HepG2 (cell line): Measurements from ENCODE around the gene DPP6. TPM values are rescaled to one million over a fixed set of nuclear protein-coding genes. Genes with fewer than 3 reads are reported as not detected.
"Not testable (repeated sequence)": the region's sequence is repeated elsewhere in the genome, so short reads cannot be mapped to it uniquely, and the experiment has no call there.

ENCODE experiments used
- ATAC-seq: fragments of 200-7000 bp; cut with Tn5 transposase; 3 replicates; pipeline ENCODE4 v1.9.1; 2020; ENCODE audit warnings: mild to moderate bottlenecking, moderate library complexity
- BruUV-seq: library from RNA; stranded (reverse); fragments of 400-500 nt; replicated peaks from 2 replicates; lab custom pipeline; 2021; lab: Mats Ljungman, UMichigan
- CTCF ChIA-PET: fragments of 300-600 bp; formaldehyde crosslinking; extraction: SDS; loops from one replicate; lab custom pipeline; 2021; ENCODE audit warnings: low total read pairs, inconsistent platforms, low intra/inter-chr PET ratio; lab: Yijun Ruan, JAX
- POLR2A ChIA-PET: fragments of 350-600 bp; sonication (Branson Sonifier 250); formaldehyde crosslinking; loops from one replicate; lab custom pipeline; 2020; ENCODE audit warnings: antibody characterized with exemption, inconsistent platforms; lab: Yijun Ruan, JAX
- DNase-seq: peaks from one replicate; pipeline ENCODE4 v3.0.0-alpha.2; 2015; ENCODE audit warnings: low spot score
- FAIRE-seq: peaks from 3 replicates; lab custom pipeline; 2011; peaks lifted over from hg19 to GRCh38; lab: Jason Lieb, UNC
- H2AFZ ChIP-seq: one replicate; pipeline ENCODE4 v1.6.1; 2011; ENCODE audit warnings: low read length, inconsistent platforms
- H3K27ac ChIP-seq: fragments of 300-600 bp; 3 replicates; pipeline ENCODE4 v1.8.0; 2011; ENCODE audit warnings: mixed run types, mild to moderate bottlenecking, mixed read lengths, low read length, inconsistent platforms; ENCODE audit not compliant: insufficient read depth; ENCODE audit errors: extremely low read length
- H3K27me3 ChIP-seq, 2 experiments: fragments of 200-600 bp in 1 of 2; 2 replicates in 1 of 2; 3 replicates in 1 of 2; pipeline versions ENCODE4 v1.6.0 to v1.8.0; 2011; ENCODE audit warnings: low read length in 2 of 2, mild to moderate bottlenecking in 2 of 2, moderate library complexity in 2 of 2, inconsistent platforms in 1 of 2; ENCODE audit not compliant: insufficient read depth in 2 of 2, control insufficient read depth in 1 of 2
- H3K36me3 ChIP-seq, 2 experiments: fragments of 200-600 bp in 1 of 2; replicated peaks in 1 of 2; 2 replicates in 1 of 2; 3 replicates in 1 of 2; pipeline versions ENCODE4 v1.5.1 to v1.8.0; 2011; ENCODE audit warnings: low read length in 2 of 2, inconsistent platforms in 1 of 2; ENCODE audit not compliant: insufficient read depth in 2 of 2, control insufficient read depth in 1 of 2
- H3K4me1 ChIP-seq: 2 replicates; pipeline ENCODE4 v1.5.1; 2012; ENCODE audit warnings: low read length, inconsistent platforms; ENCODE audit not compliant: insufficient read depth
- H3K4me2 ChIP-seq: 2 replicates; pipeline ENCODE4 v1.6.0; 2011; ENCODE audit warnings: low read depth, low read length, inconsistent platforms
- H3K4me3 ChIP-seq, 3 experiments: fragments of 200-600 bp in 1 of 3; sonication (generic), shearing (Covaris generic) in 1 of 3; replicated peaks in 1 of 3; 2 replicates each; pipeline ENCODE4 v1.5.1; 2011 to 2016; ENCODE audit warnings: low read length in 3 of 3, inconsistent platforms in 2 of 3, low read depth in 2 of 3, mild to moderate bottlenecking in 2 of 3, control low read depth in 1 of 3, mixed read lengths in 1 of 3; ENCODE audit not compliant: insufficient read depth in 1 of 3
- H3K79me2 ChIP-seq: one replicate; pipeline ENCODE4 v1.6.1; 2011; ENCODE audit warnings: low read length, inconsistent platforms; ENCODE audit not compliant: insufficient read depth
- H3K9ac ChIP-seq: 2 replicates; pipeline ENCODE4 v1.6.0; 2011; ENCODE audit warnings: mild to moderate bottlenecking, low read depth, low read length, inconsistent platforms; ENCODE audit not compliant: insufficient read depth
- H3K9me3 ChIP-seq: 2 replicates; pipeline ENCODE4 v1.5.1; 2012; ENCODE audit warnings: mild to moderate bottlenecking, low read length
- H4K20me1 ChIP-seq: 2 replicates; pipeline ENCODE4 v1.6.0; 2011; ENCODE audit warnings: inconsistent platforms, mild to moderate bottlenecking, low read length, moderate library complexity; ENCODE audit not compliant: insufficient read depth
- EHMT2 ChIP-seq: fragments of 200-600 bp; sonication (generic); IDR thresholded peaks from 2 replicates; pipeline ENCODE4 v1.7.0; 2017; ENCODE audit warnings: antibody characterized with exemption, low read depth, low read length, borderline replicate concordance
- ELF3 ChIP-seq: IDR thresholded peaks from 2 replicates; pipeline ENCODE4 v1.6.1; 2016; ENCODE audit warnings: missing genetic modification reagents, missing compliant biosample characterization
- KLF6 ChIP-seq: IDR thresholded peaks from 2 replicates; pipeline ENCODE4 v1.8.0; 2016; ENCODE audit warnings: missing biosample characterization, missing genetic modification reagents
- MIER2 ChIP-seq: IDR thresholded peaks from 2 replicates; pipeline ENCODE4 v1.6.1; 2016; ENCODE audit warnings: missing biosample characterization, missing genetic modification reagents
- SALL1 ChIP-seq: sonication (generic); formaldehyde crosslinking; IDR thresholded peaks from 2 replicates; pipeline ENCODE4 v1.8.0; 2022; ENCODE audit warnings: mild to moderate bottlenecking, missing genetic modification reagents
- ZNF232 ChIP-seq: sonication (generic); formaldehyde crosslinking; IDR thresholded peaks from 2 replicates; pipeline ENCODE4 v1.4.0; 2020; ENCODE audit warnings: missing genetic modification reagents, borderline replicate concordance
- WGBS: methylation state at CpG from one replicate; pipeline ENCODE4 v1.1.6; 2017; ENCODE audit warnings: low lambda C conversion rate; 5-methylcytosine and 5-hydroxymethylcytosine counted together
- in situ Hi-C: cut with HindIII; loops from 2 replicates; pipeline ENCODE4 v1.10.0; 2017; ENCODE audit warnings: low pct_unique_long_range_greater_than_20kb; ENCODE audit not compliant: extremely low pct_ligation_motif_present
- intact Hi-C: fragments of 100-400 bp; cut with micrococcal nuclease; formaldehyde crosslinking; loops from one replicate; pipeline ENCODE4 v1.10.0; 2022; ENCODE audit not compliant: unreplicated experiment
- polyA plus RNA-seq, 8 experiments: library from polyadenylated mRNA; depleted of rRNA in 3 of 8; stranded (reverse) in 7 of 8; unstranded in 1 of 8; fragments of >200 nt; fragmentation: Illumina TruSeq in 4 of 8; extraction: Trizol in 4 of 8; gene quantifications; 2 replicates each; pipeline versions ENCODE4 v1.2.1 to v1.2.3, GENCODE V29; 2011 to 2016; ENCODE audit warnings: low read depth in 4 of 8, missing spikeins in 1 of 8, mixed read lengths in 1 of 8; ENCODE audit not compliant: insufficient read depth in 1 of 8
- total RNA-seq, 5 experiments: library from RNA; depleted of rRNA; stranded (reverse); fragments of >200 nt; fragmentation: Illumina TruSeq; extraction: Trizol; gene quantifications; 2 replicates each; pipeline ENCODE4 v1.2.3, GENCODE V29; 2016; ENCODE audit warnings: low read depth in 1 of 5
- TF ChIP-seq, protein P1 (sequence below), 2 experiments: IDR thresholded peaks; 2 replicates each; pipeline ENCODE4 v1.6.1; 2011 to 2012; ENCODE audit warnings: low read length in 2 of 2, borderline replicate concordance in 1 of 2, low read depth in 1 of 2, mild to moderate bottlenecking in 1 of 2, moderate library complexity in 1 of 2

The DPP6 gene
- total and polyA plus RNA-seq, 2 of the 13 experiments (the other 11 are each of a cell fraction or from before 2014, with no cell fraction given): not detected

DNA sequence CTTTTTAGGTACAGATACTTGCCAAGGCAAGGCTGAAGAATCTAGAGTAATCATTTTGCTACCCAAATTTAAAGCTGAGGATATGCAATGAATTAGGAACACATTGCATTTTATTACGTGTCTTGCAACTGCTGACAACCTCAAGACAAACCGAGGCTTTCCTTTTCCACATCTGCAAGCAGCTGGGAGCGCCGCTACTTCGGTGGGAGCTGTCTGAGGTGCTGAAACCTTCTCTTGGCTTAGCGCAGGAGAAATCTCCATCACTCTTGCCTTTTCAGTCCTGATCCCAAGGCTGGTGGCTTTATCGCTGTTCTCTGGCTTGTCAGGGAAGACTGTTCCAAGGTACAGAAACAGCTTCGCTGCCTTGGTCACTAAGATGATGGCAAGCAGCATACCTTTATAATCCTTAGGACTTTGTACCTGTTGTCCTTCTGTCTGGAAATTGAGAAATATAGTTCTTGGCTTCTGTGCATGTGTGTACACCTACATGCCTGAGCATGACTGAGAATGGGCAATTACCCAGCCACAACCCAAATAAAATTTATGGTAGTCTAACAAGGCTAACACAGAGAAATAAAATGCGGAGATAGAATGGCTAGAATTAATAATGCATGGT lies 3.4 kb downstream of the DPP6 start:
- POLR2A ChIA-PET, H3K9ac ChIP-seq, H3K27me3 ChIP-seq, H3K36me3 ChIP-seq, H2AFZ ChIP-seq, FAIRE-seq, H3K27ac ChIP-seq, H3K4me2 ChIP-seq, in situ Hi-C loops, H4K20me1 ChIP-seq, intact Hi-C loops, H3K4me3 ChIP-seq, ATAC-seq, H3K4me1 ChIP-seq, H3K9me3 ChIP-seq, H3K79me2 ChIP-seq, CTCF ChIA-PET, BruUV-seq: not testable (repeated sequence)
- 6% methylated on average over 9 of the region's 9 CpGs for WGBS
- peak; percentile 9 for DNase-seq
- peak; percentile 43; the same call in 1 of the 2 replicates for TF ChIP-seq EHMT2
- TF ChIP-seq, protein P1, sequence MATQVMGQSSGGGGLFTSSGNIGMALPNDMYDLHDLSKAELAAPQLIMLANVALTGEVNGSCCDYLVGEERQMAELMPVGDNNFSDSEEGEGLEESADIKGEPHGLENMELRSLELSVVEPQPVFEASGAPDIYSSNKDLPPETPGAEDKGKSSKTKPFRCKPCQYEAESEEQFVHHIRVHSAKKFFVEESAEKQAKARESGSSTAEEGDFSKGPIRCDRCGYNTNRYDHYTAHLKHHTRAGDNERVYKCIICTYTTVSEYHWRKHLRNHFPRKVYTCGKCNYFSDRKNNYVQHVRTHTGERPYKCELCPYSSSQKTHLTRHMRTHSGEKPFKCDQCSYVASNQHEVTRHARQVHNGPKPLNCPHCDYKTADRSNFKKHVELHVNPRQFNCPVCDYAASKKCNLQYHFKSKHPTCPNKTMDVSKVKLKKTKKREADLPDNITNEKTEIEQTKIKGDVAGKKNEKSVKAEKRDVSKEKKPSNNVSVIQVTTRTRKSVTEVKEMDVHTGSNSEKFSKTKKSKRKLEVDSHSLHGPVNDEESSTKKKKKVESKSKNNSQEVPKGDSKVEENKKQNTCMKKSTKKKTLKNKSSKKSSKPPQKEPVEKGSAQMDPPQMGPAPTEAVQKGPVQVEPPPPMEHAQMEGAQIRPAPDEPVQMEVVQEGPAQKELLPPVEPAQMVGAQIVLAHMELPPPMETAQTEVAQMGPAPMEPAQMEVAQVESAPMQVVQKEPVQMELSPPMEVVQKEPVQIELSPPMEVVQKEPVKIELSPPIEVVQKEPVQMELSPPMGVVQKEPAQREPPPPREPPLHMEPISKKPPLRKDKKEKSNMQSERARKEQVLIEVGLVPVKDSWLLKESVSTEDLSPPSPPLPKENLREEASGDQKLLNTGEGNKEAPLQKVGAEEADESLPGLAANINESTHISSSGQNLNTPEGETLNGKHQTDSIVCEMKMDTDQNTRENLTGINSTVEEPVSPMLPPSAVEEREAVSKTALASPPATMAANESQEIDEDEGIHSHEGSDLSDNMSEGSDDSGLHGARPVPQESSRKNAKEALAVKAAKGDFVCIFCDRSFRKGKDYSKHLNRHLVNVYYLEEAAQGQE (IDR thresholded peaks at IDR 0.05; ENCODE audit: borderline replicate concordance in 1 of 2, low read depth in 1 of 2, low read length in 2 of 2): peak; percentile 61 to 92
- 0 out of 2 replicates have a peak, but pooled peaks have one; percentile 37 for TF ChIP-seq KLF6 (CRISPR knock-in tag)
- TF ChIP-seq MIER2: peak; percentile 96
- TF ChIP-seq SALL1 (CRISPR knock-in tag): 0 out of 2 replicates have a peak, but pooled peaks have one; percentile 17
- TF ChIP-seq ZNF232 (CRISPR knock-in tag): peak; percentile 50; the same call in 1 of the 2 replicates
- TF ChIP-seq ELF3 (CRISPR knock-in tag): peak; percentile 28; the same call in 1 of the 2 replicates

DNA sequence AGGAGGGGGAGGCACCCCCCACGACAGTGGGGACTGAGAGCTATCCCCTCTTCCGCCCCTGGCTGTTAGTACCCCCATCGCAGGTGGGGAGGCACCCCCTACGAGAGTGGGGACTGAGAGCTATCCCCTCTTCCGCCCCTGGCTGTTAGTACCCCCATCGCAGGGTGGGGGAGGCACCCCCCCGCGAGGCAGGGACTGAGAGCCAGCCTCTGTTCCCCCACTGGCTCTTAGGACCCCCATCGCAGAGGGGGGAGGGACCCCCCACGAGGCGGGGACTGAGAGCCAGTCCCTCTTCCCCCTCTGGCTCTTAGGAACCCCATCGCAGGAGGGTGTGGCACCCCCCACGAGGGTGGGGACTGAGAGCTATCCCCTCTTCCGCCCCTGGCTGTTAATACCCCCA lies 6.6 kb downstream of the DPP6 start:
- H3K27me3 ChIP-seq, in situ Hi-C loops, H3K9me3 ChIP-seq, H4K20me1 ChIP-seq, BruUV-seq, ATAC-seq, H3K36me3 ChIP-seq, intact Hi-C loops, FAIRE-seq, H3K4me1 ChIP-seq, H3K27ac ChIP-seq, H3K4me3 ChIP-seq, CTCF ChIA-PET, H3K79me2 ChIP-seq, DNase-seq, H3K4me2 ChIP-seq, H2AFZ ChIP-seq, POLR2A ChIA-PET, H3K9ac ChIP-seq: not testable (repeated sequence)
- WGBS: 45% methylated on average over 6 of the region's 14 CpGs

DNA sequence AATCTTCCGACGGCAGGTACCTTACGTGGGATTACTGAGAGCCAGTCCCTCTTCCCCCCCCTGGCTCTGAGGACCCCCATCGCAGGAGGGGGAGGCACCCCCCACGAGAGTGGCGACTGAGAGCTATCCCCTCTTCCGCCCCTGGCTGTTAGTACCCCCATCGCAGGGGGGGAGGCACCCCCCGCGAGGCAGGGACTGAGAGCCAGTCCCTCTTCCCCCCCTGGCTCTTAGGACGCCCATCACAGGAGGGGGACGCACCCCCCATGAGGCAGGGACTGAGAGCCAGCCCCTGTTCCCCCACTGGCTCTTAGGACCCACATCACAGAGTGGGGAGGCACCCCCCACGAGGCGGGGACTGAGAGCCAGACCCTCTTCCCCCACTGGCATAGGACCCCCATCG lies 8.4 kb downstream of the DPP6 start:
- H3K4me3 ChIP-seq, H3K9me3 ChIP-seq, H2AFZ ChIP-seq, ATAC-seq, CTCF ChIA-PET, H3K27ac ChIP-seq, H3K4me2 ChIP-seq, in situ Hi-C loops, H3K9ac ChIP-seq, H3K36me3 ChIP-seq, POLR2A ChIA-PET, FAIRE-seq, BruUV-seq, H3K79me2 ChIP-seq, intact Hi-C loops, DNase-seq, H3K4me1 ChIP-seq, H3K27me3 ChIP-seq, H4K20me1 ChIP-seq: not testable (repeated sequence)
- WGBS: 27% methylated on average over 11 of the region's 15 CpGs
